HFFc6 (cell line): ENCODE data around the gene CNGA3. TPM values are rescaled to one million over a fixed set of nuclear protein-coding genes. Genes with fewer than 3 reads are reported as not detected.
A peak's percentile ranks its signal among the peaks of the same experiment; 100 is the strongest.

ENCODE experiments used
- DNase-seq: peaks from one replicate; pipeline ENCODE4 v3.0.0-alpha.2; 2018
- H3K27ac Mint-ChIP-seq: 2 replicates; pipeline ENCODE4 v1.8.0; 2020; ENCODE audit warnings: mild to moderate bottlenecking, mixed read lengths
- H3K27me3 Mint-ChIP-seq: 2 replicates; pipeline ENCODE4 v1.8.0; 2021; ENCODE audit warnings: mild to moderate bottlenecking, moderate library complexity, mixed read lengths; ENCODE audit not compliant: insufficient read depth
- H3K36me3 Mint-ChIP-seq: 2 replicates; pipeline ENCODE4 v1.8.0; 2021; ENCODE audit warnings: low read depth, mixed read lengths
- H3K4me1 Mint-ChIP-seq: 2 replicates; pipeline ENCODE4 v1.8.0; 2020; ENCODE audit warnings: low read depth, mixed read lengths
- H3K4me3 Mint-ChIP-seq: 2 replicates; pipeline ENCODE4 v1.8.0; 2020; ENCODE audit warnings: mild to moderate bottlenecking, moderate library complexity, mixed read lengths
- H3K9me3 Mint-ChIP-seq: 2 replicates; pipeline ENCODE4 v1.8.0; 2020; ENCODE audit warnings: mild to moderate bottlenecking, mixed read lengths
- total RNA-seq, 6 experiments: library from RNA; stranded (reverse); fragmentation: NEBNext Ultra II Directional; extraction: Animal tissue kit (Norgen Biotek cat#: 25700); gene quantifications; 2 replicates in 1 of 6; 3 replicates in 5 of 6; pipeline ENCODE4 v1.2.3, GENCODE V29; 2021
- TF ChIP-seq, protein P1 (sequence below): fragments of 200-600 bp; sonication (generic); IDR thresholded peaks from 2 replicates; pipeline ENCODE4 v1.5.0; 2021; ENCODE audit warnings: antibody characterized with exemption, mild to moderate bottlenecking

CNGA3 gene
- total RNA-seq, 6 experiments from 2014 or later: 0.14 to 0.71 (median 0.22) TPM

DNA sequence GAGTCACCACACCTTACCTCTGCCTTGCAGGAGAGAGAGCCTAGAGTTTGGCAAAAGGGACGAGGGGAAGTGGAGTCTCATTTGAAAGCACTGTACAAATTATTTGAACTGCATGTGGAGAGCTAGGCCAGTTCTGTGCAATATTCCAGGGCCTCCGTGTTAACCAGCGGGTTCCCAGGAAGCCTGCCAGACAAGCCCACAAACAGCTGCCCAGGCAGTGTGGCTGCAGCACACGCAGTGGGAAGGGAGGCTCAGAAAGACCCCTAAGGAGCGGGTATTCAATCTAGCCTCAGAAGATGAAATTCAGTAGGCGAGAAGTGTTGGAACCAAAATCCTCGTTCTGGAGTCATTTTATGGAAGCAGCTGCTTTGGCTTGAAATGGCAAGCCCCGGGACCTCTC lies 30.7 kb downstream of the CNGA3 start:
- Mint-ChIP-seq H3K4me1 (peaks cover 39% of the 10 kb centered on the region), H3K27ac (no peak overlapping the region), H3K9me3 (no peaks in the 10 kb centered on the region), H3K27me3 (peaks cover 48% of the 10 kb centered on the region), H3K4me3 (no peak overlapping the region), H3K36me3 (no peaks in the 10 kb centered on the region)
- TF ChIP-seq, protein P1, sequence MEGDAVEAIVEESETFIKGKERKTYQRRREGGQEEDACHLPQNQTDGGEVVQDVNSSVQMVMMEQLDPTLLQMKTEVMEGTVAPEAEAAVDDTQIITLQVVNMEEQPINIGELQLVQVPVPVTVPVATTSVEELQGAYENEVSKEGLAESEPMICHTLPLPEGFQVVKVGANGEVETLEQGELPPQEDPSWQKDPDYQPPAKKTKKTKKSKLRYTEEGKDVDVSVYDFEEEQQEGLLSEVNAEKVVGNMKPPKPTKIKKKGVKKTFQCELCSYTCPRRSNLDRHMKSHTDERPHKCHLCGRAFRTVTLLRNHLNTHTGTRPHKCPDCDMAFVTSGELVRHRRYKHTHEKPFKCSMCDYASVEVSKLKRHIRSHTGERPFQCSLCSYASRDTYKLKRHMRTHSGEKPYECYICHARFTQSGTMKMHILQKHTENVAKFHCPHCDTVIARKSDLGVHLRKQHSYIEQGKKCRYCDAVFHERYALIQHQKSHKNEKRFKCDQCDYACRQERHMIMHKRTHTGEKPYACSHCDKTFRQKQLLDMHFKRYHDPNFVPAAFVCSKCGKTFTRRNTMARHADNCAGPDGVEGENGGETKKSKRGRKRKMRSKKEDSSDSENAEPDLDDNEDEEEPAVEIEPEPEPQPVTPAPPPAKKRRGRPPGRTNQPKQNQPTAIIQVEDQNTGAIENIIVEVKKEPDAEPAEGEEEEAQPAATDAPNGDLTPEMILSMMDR: no peak
- DNase-seq: no peak

DNA sequence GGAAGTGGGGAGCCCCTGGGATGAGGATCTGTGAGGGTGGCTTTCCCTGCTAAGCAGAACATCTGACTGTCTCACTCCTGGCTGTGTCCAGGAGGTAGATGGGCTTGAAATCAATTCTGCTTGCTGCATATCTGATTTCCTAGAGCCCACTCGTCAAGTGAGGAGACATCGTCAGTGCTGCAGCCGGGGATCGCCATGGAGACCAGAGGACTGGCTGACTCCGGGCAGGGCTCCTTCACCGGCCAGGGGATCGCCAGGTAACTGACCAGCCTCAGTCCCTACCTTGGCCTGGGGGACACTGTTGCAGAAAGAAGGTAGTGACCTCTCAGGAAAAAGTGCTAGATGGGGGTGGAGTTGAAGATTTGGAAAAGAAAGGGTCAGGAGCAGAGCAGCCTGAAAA lies 31.3 kb downstream of the CNGA3 start:
- H3K27me3 Mint-ChIP-seq: peaks cover 53% of the 10 kb centered on the region
- TF ChIP-seq, protein P1: no peak
- H3K9me3 Mint-ChIP-seq: no peaks in the 10 kb centered on the region
- no peak for DNase-seq
- peaks cover 36% of the 10 kb centered on the region for H3K4me1 Mint-ChIP-seq
- no peak overlapping the region for H3K4me3 Mint-ChIP-seq
- H3K36me3 Mint-ChIP-seq: no peaks in the 10 kb centered on the region
- H3K27ac Mint-ChIP-seq: no peak overlapping the region

GRCh38 chr2:98378196-98378595 lies 31.9 kb downstream of the CNGA3 start:
- H3K27me3 Mint-ChIP-seq: peaks cover 49% of the 10 kb centered on the region
- TF ChIP-seq, protein P1: no peak
- no peak overlapping the region for H3K27ac Mint-ChIP-seq
- H3K4me1 Mint-ChIP-seq: peaks cover 29% of the 10 kb centered on the region
- DNase-seq: no peak
- no peaks in the 10 kb centered on the region for H3K36me3 Mint-ChIP-seq
- H3K4me3 Mint-ChIP-seq: no peak overlapping the region
- no peaks in the 10 kb centered on the region for H3K9me3 Mint-ChIP-seq

DNA sequence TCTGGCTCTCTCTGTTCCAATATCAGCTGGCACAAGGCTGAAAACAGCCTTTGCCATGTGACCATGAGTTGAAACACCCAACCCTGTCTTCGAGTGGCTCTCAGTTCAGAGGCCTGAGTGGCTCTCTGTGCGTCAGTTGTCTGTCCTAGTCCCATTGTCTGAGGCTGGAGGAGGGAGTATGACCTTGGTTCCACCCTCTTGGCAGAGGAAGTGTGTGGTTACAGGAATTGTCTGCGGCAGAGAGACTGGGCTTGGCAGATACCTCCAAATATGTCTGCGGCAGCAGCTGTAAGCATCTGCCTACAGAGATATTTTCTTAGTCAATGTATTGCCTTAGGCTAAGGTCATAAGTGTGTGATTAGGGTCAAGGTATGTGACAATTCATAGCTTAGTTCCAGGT lies 32.6 kb downstream of the CNGA3 start:
- Mint-ChIP-seq H3K4me1 (peaks cover 22% of the 10 kb centered on the region), H3K27me3 (peaks cover 44% of the 10 kb centered on the region), H3K27ac (no peak overlapping the region), H3K9me3 (no peaks in the 10 kb centered on the region), H3K4me3 (no peak overlapping the region), H3K36me3 (no peaks in the 10 kb centered on the region)
- peak; percentile 49 for DNase-seq
- TF ChIP-seq, protein P1: no peak

DNA sequence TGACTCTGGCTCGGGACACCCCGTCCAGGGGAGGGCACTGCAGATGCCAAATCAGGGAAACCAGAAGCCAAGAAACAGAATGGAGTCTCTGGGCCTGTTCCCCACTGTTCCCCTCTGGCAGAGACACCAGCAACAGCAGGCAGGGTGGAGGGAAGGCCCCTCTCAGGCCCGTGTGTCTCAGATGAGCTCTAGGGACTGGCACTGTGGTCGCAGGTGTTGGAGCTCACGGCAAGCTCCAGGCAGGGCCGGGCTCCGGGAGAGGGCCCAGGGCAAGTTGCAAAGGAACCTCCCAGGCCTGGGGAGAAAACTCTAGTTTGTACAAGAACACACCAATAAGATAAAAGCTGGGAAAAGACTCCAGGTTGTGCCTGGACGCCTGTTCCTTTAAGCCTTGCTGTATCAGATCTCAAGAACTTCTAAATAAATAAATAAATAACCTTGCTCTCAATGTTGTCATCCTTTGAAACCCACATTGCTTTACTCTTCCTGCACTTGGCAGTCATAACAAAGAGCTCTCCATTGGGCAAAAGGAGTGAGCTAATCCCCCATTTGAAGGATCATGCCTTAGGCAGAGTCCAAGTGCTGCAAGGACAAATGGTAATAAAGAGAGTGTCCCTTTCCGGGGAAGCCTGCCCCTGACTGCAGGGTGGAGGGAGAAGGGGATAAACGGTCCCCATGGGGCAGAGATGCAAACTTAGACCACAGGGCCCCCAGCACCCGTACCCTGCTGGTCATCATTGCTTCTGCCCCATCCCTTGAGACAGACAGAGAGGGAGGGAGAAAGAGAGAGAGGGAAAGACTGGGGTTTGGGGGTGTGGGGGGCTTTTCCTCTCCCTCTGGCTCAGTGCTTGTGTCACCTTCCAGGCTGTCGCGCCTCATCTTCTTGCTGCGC lies 33.3 kb downstream of the CNGA3 start:
- Mint-ChIP-seq H3K27me3 (peaks cover 40% of the 10 kb centered on the region), H3K4me1 (peaks cover 17% of the 10 kb centered on the region), H3K27ac (no peak overlapping the region), H3K4me3 (no peak overlapping the region), H3K9me3 (no peaks in the 10 kb centered on the region), H3K36me3 (no peaks in the 10 kb centered on the region)
- peak; percentile 25 for DNase-seq
- TF ChIP-seq, protein P1: no peak
